Heart left ventricle (tissue), 13 donors: Measurements from ENCODE around the gene TAF4B.

ENCODE experiments used
- POLR2A ChIP-seq, 2 donors: fragments of 450-650 bp; IDR thresholded peaks; one replicate each; pipeline ENCODE4 v1.6.1; 2017; ENCODE audit warnings: antibody characterized with exemption in 2 of 2, mild to moderate bottlenecking in 2 of 2, moderate library complexity in 2 of 2
- TF ChIP-seq, protein P1 (sequence below), 12 donors: fragments of 200-600 bp; sonication (generic) in 4 of 12; IDR thresholded peaks; one replicate each; pipeline versions ENCODE4 v1.5.0 to v1.8.0; 2018 to 2022; ENCODE audit warnings: antibody characterized with exemption in 12 of 12, mild to moderate bottlenecking in 5 of 12
- donor health status: ischemic (EF 13 %, LVEDD 7.1; RV severe dilation, severe dysfunction).
- donor health status: DM: no; HTN: yes; CAD: no.
- donor health status: DM: no; HTN: no; CAD: no.
- donor health status: ischemic (EF 25% LVEDD 6.9; RV normal size, moderate dysfunction).
- donor health status: ischemic (EF 25% LVEDD 5.7; RV mildly dilated, moderate dysfunction).
- donor health status: ischemic (EF 35%, LVEDD 5.7; RV mildly dilated, moderate dysfunction).
- donor health status: nonischemic (EF 11% LVEDD 7.7; RV severe dilation, severe dysfunction).
- donor health status: DM: yes; HTN: yes; CAD: no.
- donor health status: PGD.
- donor health status: ischemic (EF 29% LVEDD 5.4; RV normal size, mild dysfunction).
- donor health status: nonischemic (EF 23%, LVEDD 6.1; RV moderate dilation, normal function).

DNA sequence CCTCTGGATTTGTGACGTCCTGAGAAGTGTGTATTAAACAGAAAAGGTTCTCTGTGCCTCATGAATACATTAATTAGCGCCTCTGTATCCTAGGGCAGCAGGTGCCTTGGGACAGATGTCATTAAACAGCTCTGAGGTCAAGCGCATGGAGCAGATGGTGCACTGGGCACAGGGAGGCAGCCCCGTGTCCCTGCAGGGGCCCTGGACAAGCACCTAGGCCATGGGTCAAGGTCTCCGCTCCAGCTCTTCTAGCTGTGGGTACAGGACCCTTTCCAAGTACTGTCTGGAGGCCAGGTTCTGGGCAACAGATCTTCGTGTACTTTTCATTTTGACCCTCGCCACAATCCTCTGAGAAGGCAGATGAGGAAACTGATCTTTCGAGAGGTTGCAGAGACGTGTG is 195.7 kb downstream of the TAF4B start:
- TF ChIP-seq, protein P1, sequence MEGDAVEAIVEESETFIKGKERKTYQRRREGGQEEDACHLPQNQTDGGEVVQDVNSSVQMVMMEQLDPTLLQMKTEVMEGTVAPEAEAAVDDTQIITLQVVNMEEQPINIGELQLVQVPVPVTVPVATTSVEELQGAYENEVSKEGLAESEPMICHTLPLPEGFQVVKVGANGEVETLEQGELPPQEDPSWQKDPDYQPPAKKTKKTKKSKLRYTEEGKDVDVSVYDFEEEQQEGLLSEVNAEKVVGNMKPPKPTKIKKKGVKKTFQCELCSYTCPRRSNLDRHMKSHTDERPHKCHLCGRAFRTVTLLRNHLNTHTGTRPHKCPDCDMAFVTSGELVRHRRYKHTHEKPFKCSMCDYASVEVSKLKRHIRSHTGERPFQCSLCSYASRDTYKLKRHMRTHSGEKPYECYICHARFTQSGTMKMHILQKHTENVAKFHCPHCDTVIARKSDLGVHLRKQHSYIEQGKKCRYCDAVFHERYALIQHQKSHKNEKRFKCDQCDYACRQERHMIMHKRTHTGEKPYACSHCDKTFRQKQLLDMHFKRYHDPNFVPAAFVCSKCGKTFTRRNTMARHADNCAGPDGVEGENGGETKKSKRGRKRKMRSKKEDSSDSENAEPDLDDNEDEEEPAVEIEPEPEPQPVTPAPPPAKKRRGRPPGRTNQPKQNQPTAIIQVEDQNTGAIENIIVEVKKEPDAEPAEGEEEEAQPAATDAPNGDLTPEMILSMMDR (IDR thresholded peaks at IDR 0.05): no peak
- no peak for TF ChIP-seq POLR2A (IDR thresholded peaks at IDR 0.05)
